GM12878 (cell line): ENCODE measurements around the gene TXNRD3. TPM values are rescaled to one million over a fixed set of nuclear protein-coding genes. Genes with fewer than 3 reads are reported as not detected.

Experiments used
- BHLHE40 ChIP-seq, 2 experiments: fragments of 450-650 bp in 1 of 2; IDR thresholded peaks; 2 replicates each; pipeline ENCODE4 v1.6.1; 2011 to 2017; ENCODE audit warnings: low read depth in 2 of 2, borderline replicate concordance in 1 of 2, improper control_type of control experiment in 1 of 2, low read length in 1 of 2, mild to moderate bottlenecking in 1 of 2
- BMI1 ChIP-seq: fragments of 450-650 bp; IDR thresholded peaks from 2 replicates; pipeline ENCODE4 v1.6.1; 2016; ENCODE audit warnings: mild to moderate bottlenecking, moderate library complexity, borderline replicate concordance
- CBX5 ChIP-seq: sonication (generic); IDR thresholded peaks from 2 replicates; pipeline ENCODE4 v1.6.1; 2016; ENCODE audit warnings: low read depth, moderate library complexity, mild to moderate bottlenecking, inconsistent platforms
- CHD1 ChIP-seq: IDR thresholded peaks from 2 replicates; pipeline ENCODE4 v1.6.1; 2012; ENCODE audit warnings: low read depth, low read length, improper control_type of control experiment
- CREB1 ChIP-seq: IDR thresholded peaks from 2 replicates; pipeline ENCODE4 v1.6.1; 2012; ENCODE audit warnings: low read depth, mild to moderate bottlenecking, inconsistent platforms
- DPF2 ChIP-seq: fragments of 450-650 bp; IDR thresholded peaks from 2 replicates; pipeline ENCODE4 v1.6.1; 2017; ENCODE audit warnings: mild to moderate bottlenecking
- EED ChIP-seq: sonication (generic); IDR thresholded peaks from 2 replicates; pipeline ENCODE4 v1.6.1; 2016; ENCODE audit warnings: antibody characterized with exemption, low read depth
- FOXM1 ChIP-seq: IDR thresholded peaks from 2 replicates; pipeline ENCODE4 v1.6.1; 2012; ENCODE audit warnings: low read depth, mild to moderate bottlenecking, inconsistent platforms, low read length, moderate library complexity
- GABPA ChIP-seq: IDR thresholded peaks from 2 replicates; pipeline ENCODE4 v1.6.1; 2014; ENCODE audit warnings: antibody characterized with exemption, low read depth, mild to moderate bottlenecking, inconsistent platforms
- GATAD2B ChIP-seq: fragments of 450-650 bp; conservative IDR thresholded peaks from 2 replicates; pipeline ENCODE4 v1.6.1; 2017; ENCODE audit warnings: low read depth, mild to moderate bottlenecking, moderate library complexity
- IKZF1 ChIP-seq: fragments of 450-650 bp; conservative IDR thresholded peaks from 2 replicates; pipeline ENCODE4 v1.6.1; 2017; ENCODE audit warnings: antibody characterized with exemption, mild to moderate bottlenecking
- JUNB ChIP-seq: IDR thresholded peaks from 2 replicates; pipeline ENCODE4 v1.6.1; 2016; ENCODE audit warnings: antibody characterized with exemption, mild to moderate bottlenecking
- JUND ChIP-seq: IDR thresholded peaks from 2 replicates; pipeline ENCODE4 v1.6.1; 2012; ENCODE audit warnings: low read depth, mild to moderate bottlenecking, low read length, improper control_type of control experiment, moderate library complexity
- MEF2B ChIP-seq: fragments of 450-650 bp; IDR thresholded peaks from 2 replicates; pipeline ENCODE4 v1.6.1; 2018; ENCODE audit warnings: mild to moderate bottlenecking, moderate library complexity; ENCODE audit not compliant: partially characterized antibody, poor library complexity, severe bottlenecking
- MYB ChIP-seq: fragments of 150-350 bp; IDR thresholded peaks from 2 replicates; pipeline ENCODE4 v1.6.1; 2014; ENCODE audit warnings: mild to moderate bottlenecking, low read depth, low read length, borderline replicate concordance
- POLR2AphosphoS5 ChIP-seq: IDR thresholded peaks from 2 replicates; pipeline ENCODE4 v1.6.1; 2011; ENCODE audit warnings: mild to moderate bottlenecking, low read length, inconsistent platforms
- RAD51 ChIP-seq: fragments of 450-650 bp; IDR thresholded peaks from 2 replicates; pipeline ENCODE4 v1.6.1; 2016; ENCODE audit warnings: moderate library complexity, mild to moderate bottlenecking, inconsistent platforms
- SIN3A ChIP-seq: IDR thresholded peaks from 2 replicates; pipeline ENCODE4 v1.6.1; 2012; ENCODE audit warnings: low read depth, low read length, improper control_type of control experiment
- SP1 ChIP-seq: IDR thresholded peaks from one replicate; pipeline ENCODE4 v1.6.1; 2011; ENCODE audit warnings: low read depth, low read length
- TCF12 ChIP-seq: IDR thresholded peaks from 2 replicates; pipeline ENCODE4 v1.6.1; 2011; ENCODE audit warnings: low read depth, mild to moderate bottlenecking, low read length
- YY1 ChIP-seq: IDR thresholded peaks from 2 replicates; pipeline ENCODE4 v1.6.1; 2011; ENCODE audit warnings: low read depth, mild to moderate bottlenecking, low read length
- ZNF622 ChIP-seq: fragments of 450-650 bp; IDR thresholded peaks from 2 replicates; pipeline ENCODE4 v1.6.1; 2017; ENCODE audit warnings: mild to moderate bottlenecking, inconsistent platforms
- ZZZ3 ChIP-seq: IDR thresholded peaks from 2 replicates; pipeline ENCODE4 v1.6.1; 2011; ENCODE audit warnings: low read depth; ENCODE audit not compliant: control insufficient read depth, insufficient read length
- polyA plus RNA-seq, 11 experiments: library from polyadenylated mRNA; depleted of rRNA in 4 of 11; unstranded in 6 of 11; stranded (reverse) in 5 of 11; fragments of >200 nt; fragmentation: Nextera tagmentation in 4 of 11; fragmentation: Illumina TruSeq in 1 of 11; extraction: Ambion mirVana in 4 of 11; extraction: Trizol in 1 of 11; gene quantifications; 1 replicate in 1 of 11; 2 replicates in 10 of 11; pipeline versions ENCODE4 v1.2.1 to v1.2.3, GENCODE V29; 2011 to 2016; ENCODE audit warnings: inconsistent platforms in 2 of 11, missing spikeins in 2 of 11, low read depth in 1 of 11
- total RNA-seq, 4 experiments: library from RNA; depleted of rRNA in 3 of 4; stranded (reverse); fragments of >200 nt in 3 of 4; fragmentation: Illumina TruSeq in 1 of 4; extraction: Trizol in 1 of 4; gene quantifications; 2 replicates each; pipeline versions ENCODE4 v1.2.1 to v1.2.3, GENCODE V29; 2013 to 2021
- TF ChIP-seq, protein P1 (sequence below): fragments of 450-650 bp; IDR thresholded peaks from 2 replicates; pipeline ENCODE4 v1.6.1; 2018; ENCODE audit warnings: borderline replicate concordance, mild to moderate bottlenecking; ENCODE audit not compliant: partially characterized antibody
- TF ChIP-seq, protein P2 (sequence below): IDR thresholded peaks from 2 replicates; pipeline ENCODE4 v1.6.1; 2011; ENCODE audit warnings: low read depth, mild to moderate bottlenecking, low read length, moderate library complexity, borderline replicate concordance; ENCODE audit errors: extremely low read depth
- TF ChIP-seq, protein P3 (sequence below): IDR thresholded peaks from 2 replicates; pipeline ENCODE4 v1.6.1; 2011; ENCODE audit warnings: borderline replicate concordance, low read depth, mild to moderate bottlenecking, moderate library complexity, mixed read lengths, low read length; ENCODE audit not compliant: insufficient read depth; ENCODE audit errors: extremely low read length
- TF ChIP-seq, protein P4 (sequence below): fragments of 450-650 bp; IDR thresholded peaks from 2 replicates; pipeline ENCODE4 v1.6.1; 2014; ENCODE audit warnings: mild to moderate bottlenecking

TXNRD3 gene
- total and polyA plus RNA-seq, 10 of the 15 experiments (the other 5 are each of a cell fraction or from before 2014, with no cell fraction given), result not detected

DNA sequence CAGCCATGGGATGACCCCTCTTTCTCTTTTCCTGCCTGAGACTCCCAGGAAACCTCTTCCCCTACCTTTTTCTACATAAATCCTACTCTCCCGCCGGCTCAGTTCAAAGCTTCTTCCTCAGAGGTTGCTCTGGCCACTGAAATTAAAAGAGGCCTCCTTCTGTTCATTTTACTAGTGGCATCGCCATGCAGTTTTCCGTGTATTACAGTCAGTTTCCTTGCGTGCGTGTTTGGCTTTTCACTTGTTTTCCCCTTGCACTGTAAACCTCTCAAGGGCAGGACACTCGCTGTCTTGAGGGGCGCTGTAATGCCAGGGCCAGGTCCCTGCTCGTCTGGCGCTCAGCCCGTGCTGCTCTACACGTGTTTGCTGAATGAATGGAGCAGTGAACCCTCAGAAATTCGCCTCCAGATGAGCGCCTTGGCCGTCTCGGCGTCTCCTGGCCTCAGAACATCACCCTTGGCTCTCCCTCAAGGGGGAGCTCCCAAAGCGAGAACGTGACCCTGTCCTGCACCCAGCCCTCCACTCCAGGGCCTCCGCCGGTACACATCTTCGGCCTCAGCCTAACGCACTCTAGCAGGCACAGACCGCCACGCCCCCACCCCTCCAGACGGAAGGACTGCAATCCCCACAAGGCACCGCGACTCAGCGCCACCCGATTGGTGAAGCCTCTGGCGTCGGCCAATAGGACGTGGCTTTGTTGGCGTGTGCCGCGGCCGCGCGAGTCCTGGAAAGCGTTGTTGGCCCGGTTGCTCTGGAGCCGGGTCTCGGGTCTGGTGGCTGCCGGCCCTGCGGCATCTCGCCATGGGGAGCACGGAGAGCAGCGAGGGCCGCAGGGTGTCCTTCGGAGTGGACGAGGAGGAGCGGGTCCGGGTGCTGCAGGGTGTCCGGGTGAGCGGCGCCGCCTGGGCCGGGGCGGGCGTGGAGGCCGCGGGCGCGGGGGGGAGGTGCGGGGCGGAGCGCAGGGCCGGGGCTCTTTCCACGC lies 48.9 kb upstream of the TXNRD3 start, which contains the start of gene CHCHD6 (continued):
- no peak for TF ChIP-seq CBX5
- no peak for TF ChIP-seq JUND
- no peak; the same call in 1 of the 2 replicates for TF ChIP-seq YY1
- no peak for TF ChIP-seq EED
- no peak for TF ChIP-seq MEF2B
- TF ChIP-seq, protein P1, sequence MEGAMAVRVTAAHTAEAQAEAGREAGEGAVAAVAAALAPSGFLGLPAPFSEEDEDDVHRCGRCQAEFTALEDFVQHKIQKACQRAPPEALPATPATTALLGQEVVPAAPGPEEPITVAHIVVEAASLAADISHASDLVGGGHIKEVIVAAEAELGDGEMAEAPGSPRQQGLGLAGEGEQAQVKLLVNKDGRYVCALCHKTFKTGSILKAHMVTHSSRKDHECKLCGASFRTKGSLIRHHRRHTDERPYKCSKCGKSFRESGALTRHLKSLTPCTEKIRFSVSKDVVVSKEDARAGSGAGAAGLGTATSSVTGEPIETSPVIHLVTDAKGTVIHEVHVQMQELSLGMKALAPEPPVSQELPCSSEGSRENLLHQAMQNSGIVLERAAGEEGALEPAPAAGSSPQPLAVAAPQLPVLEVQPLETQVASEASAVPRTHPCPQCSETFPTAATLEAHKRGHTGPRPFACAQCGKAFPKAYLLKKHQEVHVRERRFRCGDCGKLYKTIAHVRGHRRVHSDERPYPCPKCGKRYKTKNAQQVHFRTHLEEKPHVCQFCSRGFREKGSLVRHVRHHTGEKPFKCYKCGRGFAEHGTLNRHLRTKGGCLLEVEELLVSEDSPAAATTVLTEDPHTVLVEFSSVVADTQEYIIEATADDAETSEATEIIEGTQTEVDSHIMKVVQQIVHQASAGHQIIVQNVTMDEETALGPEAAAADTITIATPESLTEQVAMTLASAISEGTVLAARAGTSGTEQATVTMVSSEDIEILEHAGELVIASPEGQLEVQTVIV, result no peak
- TF ChIP-seq, protein P2, sequence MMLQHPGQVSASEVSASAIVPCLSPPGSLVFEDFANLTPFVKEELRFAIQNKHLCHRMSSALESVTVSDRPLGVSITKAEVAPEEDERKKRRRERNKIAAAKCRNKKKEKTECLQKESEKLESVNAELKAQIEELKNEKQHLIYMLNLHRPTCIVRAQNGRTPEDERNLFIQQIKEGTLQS, result no peak
- TF ChIP-seq FOXM1, result no peak
- no peak for TF ChIP-seq GABPA
- TF ChIP-seq SIN3A, result 0 out of 2 replicates have a peak, but pooled peaks have one; percentile 12
- no peak; the same call in 1 of the 2 replicates for TF ChIP-seq GATAD2B
- TF ChIP-seq, protein P3, sequence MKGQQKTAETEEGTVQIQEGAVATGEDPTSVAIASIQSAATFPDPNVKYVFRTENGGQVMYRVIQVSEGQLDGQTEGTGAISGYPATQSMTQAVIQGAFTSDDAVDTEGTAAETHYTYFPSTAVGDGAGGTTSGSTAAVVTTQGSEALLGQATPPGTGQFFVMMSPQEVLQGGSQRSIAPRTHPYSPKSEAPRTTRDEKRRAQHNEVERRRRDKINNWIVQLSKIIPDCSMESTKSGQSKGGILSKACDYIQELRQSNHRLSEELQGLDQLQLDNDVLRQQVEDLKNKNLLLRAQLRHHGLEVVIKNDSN, result no peak
- peak; percentile 95 for TF ChIP-seq IKZF1
- TF ChIP-seq DPF2, result 0 out of 2 replicates have a peak, but pooled peaks have one; percentile 15
- no peak for TF ChIP-seq RAD51
- peak in 1 of 2 experiments; percentile 43; a peak in 1 of 4 replicates for TF ChIP-seq BHLHE40 (IDR thresholded peaks at IDR 0.05; ENCODE audit: borderline replicate concordance in 1 of 2, low read depth in 2 of 2, low read length in 1 of 2)
- TF ChIP-seq POLR2AphosphoS5, result no peak
- no peak for TF ChIP-seq ZZZ3
- no peak for TF ChIP-seq ZNF622
- TF ChIP-seq CHD1, result no peak
- no peak for TF ChIP-seq MYB
- TF ChIP-seq JUNB, result no peak
- TF ChIP-seq SP1, result peak; percentile 100
- peak; percentile 77; the same call in 1 of the 2 replicates for TF ChIP-seq CREB1
- TF ChIP-seq BMI1, result no peak
- TF ChIP-seq, protein P4, sequence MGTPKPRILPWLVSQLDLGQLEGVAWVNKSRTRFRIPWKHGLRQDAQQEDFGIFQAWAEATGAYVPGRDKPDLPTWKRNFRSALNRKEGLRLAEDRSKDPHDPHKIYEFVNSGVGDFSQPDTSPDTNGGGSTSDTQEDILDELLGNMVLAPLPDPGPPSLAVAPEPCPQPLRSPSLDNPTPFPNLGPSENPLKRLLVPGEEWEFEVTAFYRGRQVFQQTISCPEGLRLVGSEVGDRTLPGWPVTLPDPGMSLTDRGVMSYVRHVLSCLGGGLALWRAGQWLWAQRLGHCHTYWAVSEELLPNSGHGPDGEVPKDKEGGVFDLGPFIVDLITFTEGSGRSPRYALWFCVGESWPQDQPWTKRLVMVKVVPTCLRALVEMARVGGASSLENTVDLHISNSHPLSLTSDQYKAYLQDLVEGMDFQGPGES, result peak; percentile 93
- TF ChIP-seq TCF12, result no peak
